Prostate gland (tissue), 2 donors: Measurements from ENCODE around the gene SPTBN5.

Experiments
- CTCF ChIP-seq, 4 experiments: fragments of 200-600 bp in 2 of 4; fragments of 450-650 bp in 2 of 4; sonication (generic) in 2 of 4; IDR thresholded peaks; 1 replicate in 3 of 4; 2 replicates in 1 of 4; pipeline ENCODE4 v1.5.1; 2016 to 2019; ENCODE audit warnings: antibody characterized with exemption in 4 of 4, mild to moderate bottlenecking in 2 of 4, moderate library complexity in 2 of 4
- POLR2A ChIP-seq: fragments of 450-650 bp; IDR thresholded peaks from one replicate; pipeline ENCODE4 v1.6.1; 2016; ENCODE audit warnings: antibody characterized with exemption, mild to moderate bottlenecking
- POLR2AphosphoS5 ChIP-seq: sonication (generic); formaldehyde crosslinking; IDR thresholded peaks from one replicate; pipeline ENCODE4 v1.6.1; 2017; ENCODE audit warnings: antibody characterized with exemption

GRCh38 chr15:41904541-41905005, 10.7 kb upstream of the SPTBN5 start:
- TF ChIP-seq POLR2A = no peak
- TF ChIP-seq CTCF (IDR thresholded peaks at IDR 0.05) = peak; percentile 27 to 84 (median 72)
- TF ChIP-seq POLR2AphosphoS5 = peak; percentile 44
